Measurements from ENCODE around the gene SYNC. TPM values are rescaled to one million over a fixed set of nuclear protein-coding genes. Genes with fewer than 3 reads are reported as not detected.

SYNC gene
- total and polyA plus RNA-seq, 2 experiments from 2014 or later: not detected

DNA sequence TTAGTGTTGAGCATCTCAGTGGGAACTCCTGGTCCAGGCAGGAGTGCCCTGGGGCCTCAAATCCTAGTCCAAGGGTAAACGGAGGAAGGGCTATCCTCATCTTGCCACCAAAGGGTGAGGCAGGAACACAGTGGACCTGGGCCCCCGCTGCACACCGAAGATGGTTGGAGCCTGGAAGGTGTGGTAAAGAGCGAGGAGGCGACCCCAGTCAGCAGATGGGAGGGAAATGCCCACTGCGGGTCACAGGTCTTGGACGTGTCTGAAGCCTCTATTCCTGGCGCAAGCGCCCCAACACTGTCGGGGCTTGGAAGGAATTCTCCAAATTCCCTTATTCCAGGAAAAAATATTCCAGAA, 38.5 kb upstream of the SYNC start (continued):
- TF ChIP-seq POLR2AphosphoS5 (IDR thresholded peaks at IDR 0.05; ENCODE audit: low read depth) (no peak), JUNB (IDR thresholded peaks at IDR 0.05; ENCODE audit: unreplicated experiment) (no peak), EZH2 (IDR thresholded peaks at IDR 0.05; ENCODE audit: low read depth, unreplicated experiment) (no peak), NANOG (IDR thresholded peaks at IDR 0.05; ENCODE audit: borderline replicate concordance) (no peak), STAT1 (IDR thresholded peaks at IDR 0.05; ENCODE audit: unreplicated experiment) (no peak)

DNA sequence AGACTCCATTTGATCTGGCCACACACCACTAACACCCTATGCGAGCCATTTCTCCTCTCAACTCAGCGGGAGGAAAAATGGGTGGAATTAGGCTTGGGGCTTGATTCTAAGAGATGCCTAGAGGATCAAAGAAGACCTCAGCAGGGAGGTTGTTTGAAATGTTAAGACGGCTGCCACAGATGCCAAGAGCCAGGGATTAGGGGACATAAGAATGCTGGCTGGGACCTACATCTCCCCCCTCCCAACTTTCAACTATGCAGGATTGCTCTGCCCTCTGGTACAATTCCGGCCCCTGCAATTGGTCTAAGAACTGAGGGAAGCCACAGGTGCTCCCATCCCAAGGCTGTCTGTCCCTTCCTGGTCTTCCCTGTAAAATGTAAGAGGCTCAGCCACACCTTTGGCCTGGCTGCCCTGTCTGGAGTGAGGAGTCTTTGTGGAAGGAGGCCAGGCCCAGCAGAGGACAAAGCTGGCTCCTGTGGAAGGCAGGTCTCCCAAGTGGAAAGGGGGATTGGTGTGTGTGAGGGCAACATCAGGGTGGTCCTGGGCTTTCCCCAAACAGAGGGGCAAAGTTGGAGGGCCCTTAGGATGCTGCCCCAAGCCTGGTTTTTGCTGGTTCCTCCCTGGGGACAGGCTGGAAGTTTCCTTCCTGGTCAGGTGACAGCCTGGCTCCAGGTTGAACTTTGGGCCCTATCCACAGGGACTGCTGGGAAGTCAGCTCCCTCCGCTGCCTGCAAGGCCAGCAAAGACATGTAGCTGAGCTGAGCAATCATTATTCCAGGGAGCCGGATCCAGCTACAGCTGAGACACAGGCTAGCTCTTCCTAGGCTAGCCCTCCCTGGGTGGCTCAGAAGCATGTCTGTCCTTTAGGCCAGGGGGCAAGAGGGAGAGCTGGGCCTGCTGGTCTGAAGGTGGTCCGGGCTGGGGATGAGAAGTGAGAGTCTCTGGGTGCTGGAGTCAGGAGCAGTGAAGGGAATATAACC, 34.5 kb upstream of the SYNC start:
- peak; percentile 86 for ATAC-seq

DNA sequence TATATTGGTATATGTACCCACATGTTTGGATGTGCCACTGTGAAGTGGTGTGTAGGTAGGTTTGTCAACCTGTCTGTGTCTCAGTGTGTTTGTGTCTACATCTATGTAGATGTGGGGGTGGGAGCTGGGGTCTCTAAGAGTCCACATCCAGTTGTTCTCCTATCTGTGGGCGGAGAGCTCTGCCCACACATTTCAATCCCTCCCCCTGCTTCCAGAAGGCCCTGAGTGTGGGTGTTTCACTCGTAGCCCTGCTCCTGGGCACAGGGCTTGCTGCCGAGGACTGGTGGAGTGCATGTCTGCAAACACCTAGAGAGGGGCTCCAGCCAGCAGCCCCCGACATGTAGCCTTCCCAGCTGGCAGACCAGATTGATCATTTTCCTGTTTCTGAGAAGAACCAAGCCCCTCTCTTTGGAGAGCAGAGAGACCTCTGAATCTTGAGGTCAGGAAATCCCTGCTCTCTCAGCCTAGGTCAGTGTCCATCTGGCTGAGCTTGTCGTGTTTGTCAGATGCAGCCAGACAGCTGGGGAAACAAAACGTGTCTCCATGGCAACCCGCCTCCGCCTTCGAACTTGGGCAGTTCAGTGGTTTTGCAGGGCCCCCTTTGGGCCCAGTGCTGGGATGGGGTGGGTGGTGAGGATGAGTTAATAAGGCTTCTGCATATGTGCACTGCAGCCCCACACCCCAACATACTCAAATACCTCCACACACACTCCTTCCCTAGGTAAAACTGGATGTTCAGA, 31.2 kb upstream of the SYNC start:
- no peak overlapping the region for H2AFZ ChIP-seq
- DNase-seq (ENCODE audit: low spot score): peak; percentile 70
- H3K4me3 Mint-ChIP-seq: no peak overlapping the region
- peaks cover 9% of the 10 kb centered on the region; the same call in 1 of the 2 replicates for H3K27me3 ChIP-seq (ENCODE audit: insufficient read depth)
- no peak overlapping the region for H3K27ac Mint-ChIP-seq
- no peaks in the 10 kb centered on the region for H3K9me2 ChIP-seq (ENCODE audit: insufficient read depth)
- H3K4me3 ChIP-seq: no peak overlapping the region
- no peaks in the 10 kb centered on the region for H3K79me2 ChIP-seq (replicated peaks; ENCODE audit: insufficient read depth)
- peaks cover 12% of the 10 kb centered on the region for H3F3A ChIP-seq (replicated peaks; ENCODE audit: low read depth)
- H3K9me3 Mint-ChIP-seq: no peaks in the 10 kb centered on the region
- no peaks in the 10 kb centered on the region for H4K20me1 ChIP-seq (replicated peaks; ENCODE audit: insufficient read depth)
- no peaks in the 10 kb centered on the region for H3K36me3 Mint-ChIP-seq (ENCODE audit: low read depth)
- H3K4me1 Mint-ChIP-seq: peaks cover 19% of the 10 kb centered on the region
- H3K4me2 ChIP-seq: no peak overlapping the region
- H3K36me3 ChIP-seq (ENCODE audit: insufficient read depth): no peaks in the 10 kb centered on the region
- peaks cover 15% of the 10 kb centered on the region; the same call in 1 of the 2 replicates for H3K4me1 ChIP-seq (ENCODE audit: insufficient read depth)
- no peak overlapping the region for H3K27ac ChIP-seq (ENCODE audit: low read depth)
- peaks cover 32% of the 10 kb centered on the region for H3K27me3 Mint-ChIP-seq (ENCODE audit: insufficient read depth, low read depth, poor library complexity)
- ATAC-seq: no peak
- TF ChIP-seq POLR2AphosphoS5 (IDR thresholded peaks at IDR 0.05; ENCODE audit: low read depth): no peak
- TF ChIP-seq, protein P1, sequence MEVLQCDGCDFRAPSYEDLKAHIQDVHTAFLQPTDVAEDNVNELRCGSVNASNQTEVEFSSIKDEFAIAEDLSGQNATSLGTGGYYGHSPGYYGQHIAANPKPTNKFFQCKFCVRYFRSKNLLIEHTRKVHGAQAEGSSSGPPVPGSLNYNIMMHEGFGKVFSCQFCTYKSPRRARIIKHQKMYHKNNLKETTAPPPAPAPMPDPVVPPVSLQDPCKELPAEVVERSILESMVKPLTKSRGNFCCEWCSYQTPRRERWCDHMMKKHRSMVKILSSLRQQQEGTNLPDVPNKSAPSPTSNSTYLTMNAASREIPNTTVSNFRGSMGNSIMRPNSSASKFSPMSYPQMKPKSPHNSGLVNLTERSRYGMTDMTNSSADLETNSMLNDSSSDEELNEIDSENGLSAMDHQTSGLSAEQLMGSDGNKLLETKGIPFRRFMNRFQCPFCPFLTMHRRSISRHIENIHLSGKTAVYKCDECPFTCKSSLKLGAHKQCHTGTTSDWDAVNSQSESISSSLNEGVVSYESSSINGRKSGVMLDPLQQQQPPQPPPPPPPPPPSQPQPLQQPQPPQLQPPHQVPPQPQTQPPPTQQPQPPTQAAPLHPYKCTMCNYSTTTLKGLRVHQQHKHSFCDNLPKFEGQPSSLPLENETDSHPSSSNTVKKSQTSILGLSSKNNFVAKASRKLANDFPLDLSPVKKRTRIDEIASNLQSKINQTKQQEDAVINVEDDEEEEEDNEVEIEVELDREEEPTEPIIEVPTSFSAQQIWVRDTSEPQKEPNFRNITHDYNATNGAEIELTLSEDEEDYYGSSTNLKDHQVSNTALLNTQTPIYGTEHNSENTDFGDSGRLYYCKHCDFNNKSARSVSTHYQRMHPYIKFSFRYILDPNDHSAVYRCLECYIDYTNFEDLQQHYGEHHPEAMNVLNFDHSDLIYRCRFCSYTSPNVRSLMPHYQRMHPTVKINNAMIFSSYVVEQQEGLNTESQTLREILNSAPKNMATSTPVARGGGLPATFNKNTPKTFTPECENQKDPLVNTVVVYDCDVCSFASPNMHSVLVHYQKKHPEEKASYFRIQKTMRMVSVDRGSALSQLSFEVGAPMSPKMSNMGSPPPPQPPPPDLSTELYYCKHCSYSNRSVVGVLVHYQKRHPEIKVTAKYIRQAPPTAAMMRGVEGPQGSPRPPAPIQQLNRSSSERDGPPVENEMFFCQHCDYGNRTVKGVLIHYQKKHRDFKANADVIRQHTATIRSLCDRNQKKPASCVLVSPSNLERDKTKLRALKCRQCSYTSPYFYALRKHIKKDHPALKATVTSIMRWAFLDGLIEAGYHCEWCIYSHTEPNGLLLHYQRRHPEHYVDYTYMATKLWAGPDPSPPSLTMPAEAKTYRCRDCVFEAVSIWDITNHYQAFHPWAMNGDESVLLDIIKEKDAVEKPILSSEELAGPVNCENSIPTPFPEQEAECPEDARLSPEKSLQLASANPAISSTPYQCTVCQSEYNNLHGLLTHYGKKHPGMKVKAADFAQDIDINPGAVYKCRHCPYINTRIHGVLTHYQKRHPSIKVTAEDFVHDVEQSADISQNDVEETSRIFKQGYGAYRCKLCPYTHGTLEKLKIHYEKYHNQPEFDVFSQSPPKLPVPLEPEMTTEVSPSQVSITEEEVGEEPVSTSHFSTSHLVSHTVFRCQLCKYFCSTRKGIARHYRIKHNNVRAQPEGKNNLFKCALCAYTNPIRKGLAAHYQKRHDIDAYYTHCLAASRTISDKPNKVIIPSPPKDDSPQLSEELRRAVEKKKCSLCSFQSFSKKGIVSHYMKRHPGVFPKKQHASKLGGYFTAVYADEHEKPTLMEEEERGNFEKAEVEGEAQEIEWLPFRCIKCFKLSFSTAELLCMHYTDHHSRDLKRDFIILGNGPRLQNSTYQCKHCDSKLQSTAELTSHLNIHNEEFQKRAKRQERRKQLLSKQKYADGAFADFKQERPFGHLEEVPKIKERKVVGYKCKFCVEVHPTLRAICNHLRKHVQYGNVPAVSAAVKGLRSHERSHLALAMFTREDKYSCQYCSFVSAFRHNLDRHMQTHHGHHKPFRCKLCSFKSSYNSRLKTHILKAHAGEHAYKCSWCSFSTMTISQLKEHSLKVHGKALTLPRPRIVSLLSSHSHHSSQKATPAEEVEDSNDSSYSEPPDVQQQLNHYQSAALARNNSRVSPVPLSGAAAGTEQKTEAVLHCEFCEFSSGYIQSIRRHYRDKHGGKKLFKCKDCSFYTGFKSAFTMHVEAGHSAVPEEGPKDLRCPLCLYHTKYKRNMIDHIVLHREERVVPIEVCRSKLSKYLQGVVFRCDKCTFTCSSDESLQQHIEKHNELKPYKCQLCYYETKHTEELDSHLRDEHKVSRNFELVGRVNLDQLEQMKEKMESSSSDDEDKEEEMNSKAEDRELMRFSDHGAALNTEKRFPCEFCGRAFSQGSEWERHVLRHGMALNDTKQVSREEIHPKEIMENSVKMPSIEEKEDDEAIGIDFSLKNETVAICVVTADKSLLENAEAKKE (CRISPR knock-in tag; IDR thresholded peaks at IDR 0.05): no peak
- TF ChIP-seq JUNB (IDR thresholded peaks at IDR 0.05; ENCODE audit: unreplicated experiment): no peak
- no peak for TF ChIP-seq EZH2phosphoT487 (IDR thresholded peaks at IDR 0.05; ENCODE audit: unreplicated experiment)
- no peak for TF ChIP-seq EZH2 (IDR thresholded peaks at IDR 0.05; ENCODE audit: low read depth, unreplicated experiment)
- TF ChIP-seq STAT1 (IDR thresholded peaks at IDR 0.05; ENCODE audit: unreplicated experiment): no peak
- TF ChIP-seq, protein P2, sequence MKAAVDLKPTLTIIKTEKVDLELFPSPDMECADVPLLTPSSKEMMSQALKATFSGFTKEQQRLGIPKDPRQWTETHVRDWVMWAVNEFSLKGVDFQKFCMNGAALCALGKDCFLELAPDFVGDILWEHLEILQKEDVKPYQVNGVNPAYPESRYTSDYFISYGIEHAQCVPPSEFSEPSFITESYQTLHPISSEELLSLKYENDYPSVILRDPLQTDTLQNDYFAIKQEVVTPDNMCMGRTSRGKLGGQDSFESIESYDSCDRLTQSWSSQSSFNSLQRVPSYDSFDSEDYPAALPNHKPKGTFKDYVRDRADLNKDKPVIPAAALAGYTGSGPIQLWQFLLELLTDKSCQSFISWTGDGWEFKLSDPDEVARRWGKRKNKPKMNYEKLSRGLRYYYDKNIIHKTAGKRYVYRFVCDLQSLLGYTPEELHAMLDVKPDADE (IDR thresholded peaks at IDR 0.05): no peak
- no peak for TF ChIP-seq CREB1 (CRISPR knock-in tag; IDR thresholded peaks at IDR 0.05; ENCODE audit: low read depth)

More for the DNA sequence above, 34.5 kb upstream of the SYNC start:
- DNase-seq (ENCODE audit: low spot score): peak; percentile 97
- Mint-ChIP-seq H3K4me1 (peaks cover 16% of the 10 kb centered on the region), H3K4me3 (peak overlapping the region; percentile 12; the same call in 1 of the 3 replicates), H3K27me3 (ENCODE audit: insufficient read depth, low read depth, poor library complexity) (peaks cover 44% of the 10 kb centered on the region), H3K36me3 (ENCODE audit: low read depth) (no peaks in the 10 kb centered on the region), H3K27ac (no peak overlapping the region), H3K9me3 (no peaks in the 10 kb centered on the region)
- Histone ChIP-seq H3K79me2 (replicated peaks; ENCODE audit: insufficient read depth) (no peaks in the 10 kb centered on the region), H3K9me2 (ENCODE audit: insufficient read depth) (no peaks in the 10 kb centered on the region), H3K27me3 (ENCODE audit: insufficient read depth) (peaks cover 29% of the 10 kb centered on the region), H3K27ac (ENCODE audit: low read depth) (peak overlapping the region; percentile 20; the same call in 1 of the 2 replicates), H2AFZ (no peak overlapping the region), H3K36me3 (ENCODE audit: insufficient read depth) (no peaks in the 10 kb centered on the region), H3K4me3 (no peak overlapping the region), H3F3A (replicated peaks; ENCODE audit: low read depth) (peaks cover 15% of the 10 kb centered on the region), H4K20me1 (replicated peaks; ENCODE audit: insufficient read depth) (no peaks in the 10 kb centered on the region), H3K4me2 (peak overlapping the region; percentile 70), H3K4me1 (ENCODE audit: insufficient read depth) (peaks cover 19% of the 10 kb centered on the region; the same call in 1 of the 2 replicates)
- peak; percentile 37; the same call in 1 of the 2 replicates for TF ChIP-seq NANOG (IDR thresholded peaks at IDR 0.05; ENCODE audit: borderline replicate concordance)
- TF ChIP-seq ZNF331 (CRISPR knock-in tag; IDR thresholded peaks at IDR 0.05; ENCODE audit: low read depth): no peak
